GM19023 (cell line): ENCODE data around the gene TMUB1.

Experiments used
- ATAC-seq: cut with Tn5 transposase; IDR thresholded peaks from one replicate; pipeline ENCODE4 v1.9.1; 2021; ENCODE audit warnings: mild to moderate bottlenecking, moderate library complexity; ENCODE audit not compliant: unreplicated experiment

The TMUB1 gene

GRCh38 chr7:151071032-151071866 is 12.0 kb downstream of the TMUB1 start:
- no peak for ATAC-seq

- no peak for ATAC-seq
Observed at GRCh38 chr7:151070574-151070960, 12.7 kb downstream of the TMUB1 start.

- ATAC-seq = no peak
Observed at GRCh38 chr7:151069841-151070573, 13.3 kb downstream of the TMUB1 start.

- no peak for ATAC-seq
Observed at GRCh38 chr7:151068069-151068773, 15.1 kb downstream of the TMUB1 start.

GRCh38 chr7:151066273-151066974 is 16.9 kb downstream of the TMUB1 start:
- no peak for ATAC-seq

GRCh38 chr7:151065516-151065915 is 17.8 kb downstream of the TMUB1 start:
- ATAC-seq = no peak

- ATAC-seq = no peak
Observed at GRCh38 chr7:151064993-151065392, 18.3 kb downstream of the TMUB1 start.

GRCh38 chr7:151064454-151064853 is 18.8 kb downstream of the TMUB1 start:
- no peak for ATAC-seq

- ATAC-seq = no peak
Observed at GRCh38 chr7:151063212-151063561, 20.1 kb downstream of the TMUB1 start.

- ATAC-seq = no peak
Observed at GRCh38 chr7:151062399-151063211, 20.7 kb downstream of the TMUB1 start.

GRCh38 chr7:151062111-151062398 is 21.2 kb downstream of the TMUB1 start:
- no peak for ATAC-seq

- no peak for ATAC-seq
Observed at GRCh38 chr7:151061213-151062110, 21.8 kb downstream of the TMUB1 start.

- no peak for ATAC-seq
Observed at GRCh38 chr7:151060416-151061212, 22.7 kb downstream of the TMUB1 start.

- no peak for ATAC-seq
Observed at GRCh38 chr7:151060113-151060415, 23.2 kb downstream of the TMUB1 start.

- peak; percentile 36 for ATAC-seq
Observed at GRCh38 chr7:151059367-151060112, 23.8 kb downstream of the TMUB1 start, which contains the start of gene SLC4A2. SLC4A2 (plus strand) TSS chr7:151059589; CDS start chr7:151061988, 2,399 bp downstream.

GRCh38 chr7:151058781-151059366 is 24.4 kb downstream of the TMUB1 start:
- no peak for ATAC-seq

- ATAC-seq = peak; percentile 87
Observed at GRCh38 chr7:151057989-151058780, 25.1 kb downstream of the TMUB1 start.
